ENCODE measurements around the gene PACRG.

DNA sequence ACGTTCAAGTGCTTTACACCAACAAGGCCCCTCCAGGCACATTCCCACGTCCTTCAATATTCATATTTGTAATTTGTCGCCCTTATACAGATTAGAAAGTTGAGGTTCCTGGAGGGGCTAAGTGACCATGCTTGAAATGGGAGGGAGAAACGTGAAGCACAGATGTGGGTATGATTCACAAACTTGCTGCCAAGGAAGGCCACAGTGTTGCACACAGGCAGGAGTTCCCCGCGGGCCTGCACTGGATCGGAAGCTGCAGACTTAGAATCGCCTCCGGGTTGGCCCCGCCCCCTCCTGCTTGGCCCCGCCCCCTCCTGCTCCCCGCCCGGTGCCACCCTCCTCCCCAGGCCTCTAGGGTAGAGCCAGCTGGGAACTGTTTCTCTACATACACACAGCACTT is 628.5 kb downstream of the PACRG start:
- no peak for TF ChIP-seq POLR2A (IDR thresholded peaks at IDR 0.05)
- TF ChIP-seq, protein P1, sequence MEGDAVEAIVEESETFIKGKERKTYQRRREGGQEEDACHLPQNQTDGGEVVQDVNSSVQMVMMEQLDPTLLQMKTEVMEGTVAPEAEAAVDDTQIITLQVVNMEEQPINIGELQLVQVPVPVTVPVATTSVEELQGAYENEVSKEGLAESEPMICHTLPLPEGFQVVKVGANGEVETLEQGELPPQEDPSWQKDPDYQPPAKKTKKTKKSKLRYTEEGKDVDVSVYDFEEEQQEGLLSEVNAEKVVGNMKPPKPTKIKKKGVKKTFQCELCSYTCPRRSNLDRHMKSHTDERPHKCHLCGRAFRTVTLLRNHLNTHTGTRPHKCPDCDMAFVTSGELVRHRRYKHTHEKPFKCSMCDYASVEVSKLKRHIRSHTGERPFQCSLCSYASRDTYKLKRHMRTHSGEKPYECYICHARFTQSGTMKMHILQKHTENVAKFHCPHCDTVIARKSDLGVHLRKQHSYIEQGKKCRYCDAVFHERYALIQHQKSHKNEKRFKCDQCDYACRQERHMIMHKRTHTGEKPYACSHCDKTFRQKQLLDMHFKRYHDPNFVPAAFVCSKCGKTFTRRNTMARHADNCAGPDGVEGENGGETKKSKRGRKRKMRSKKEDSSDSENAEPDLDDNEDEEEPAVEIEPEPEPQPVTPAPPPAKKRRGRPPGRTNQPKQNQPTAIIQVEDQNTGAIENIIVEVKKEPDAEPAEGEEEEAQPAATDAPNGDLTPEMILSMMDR (IDR thresholded peaks at IDR 0.05) = no peak

Data from stomach (tissue), 4 donors.